ENCODE measurements around the gene FADS1. TPM values are rescaled to one million over a fixed set of nuclear protein-coding genes. Genes with fewer than 3 reads are reported as not detected.

FADS1 gene
- total and polyA plus RNA-seq, 2 of the 8 experiments (the other 6 are each of a cell fraction or from before 2014, with no cell fraction given) = 115 to 141 TPM

GRCh38 chr11:61799665-61800284, 17.0 kb downstream of the FADS1 start:
- H3K4me3 ChIP-seq (ENCODE audit: extremely low read depth in 1 of 4, insufficient read depth in 2 of 4, low read depth in 3 of 4, low read length in 4 of 4) = no peak overlapping the region
- H4K91ac ChIP-seq (replicated peaks; ENCODE audit: insufficient read length, low read length) = no peak overlapping the region
- H3K18ac ChIP-seq (ENCODE audit: extremely low read depth, low read length) = no peak overlapping the region
- no peak overlapping the region for H3K56ac ChIP-seq (replicated peaks; ENCODE audit: insufficient read length, low read depth, low read length)
- no peaks in the 10 kb centered on the region; the same call in 1 of the 2 replicates for H3K79me1 ChIP-seq (ENCODE audit: low read depth, low read length)
- no peak overlapping the region for H3K4me2 ChIP-seq (ENCODE audit: insufficient read depth in 1 of 2, low read depth in 2 of 2, low read length in 2 of 2)
- H2BK20ac ChIP-seq (ENCODE audit: low read length) = no peak overlapping the region
- H4K5ac ChIP-seq (ENCODE audit: insufficient read length, low read depth, low read length) = no peak overlapping the region
- H2BK5ac ChIP-seq (ENCODE audit: low read depth, low read length) = no peak overlapping the region
- DNase-seq (ENCODE audit: low read depth in 1 of 2, low spot score in 2 of 2) (no peak), FAIRE-seq (no peak)
- H3K4me1 ChIP-seq (replicated peaks in 1 of 4; ENCODE audit: control insufficient read depth in 3 of 4, insufficient read depth in 4 of 4, low read length in 3 of 4) = 0 out of 7 replicates have a peak, but pooled peaks cover 0 to 2% (median 0%) of the 10 kb centered on the region in 4 experiments
- no peak overlapping the region for H2BK12ac ChIP-seq (ENCODE audit: low read depth, low read length)
- H3K27ac ChIP-seq (ENCODE audit: low read depth, low read length) = no peak overlapping the region
- H2AFZ ChIP-seq (ENCODE audit: low read length) = no peak overlapping the region
- no peaks in the 10 kb centered on the region for H3K9me3 ChIP-seq (ENCODE audit: insufficient read depth in 2 of 2, low read depth in 1 of 2, low read length in 1 of 2)
- POLR2A ChIA-PET (ENCODE audit: partially characterized antibody) = interaction anchor here (1.0 to 20.9 kb wide), 8 partner anchors 7 to 81 kb away, joined by 3 to 354 read pairs (median 5); partner anchors contain the start of gene FADS1
- TF ChIP-seq E2F6 (IDR thresholded peaks at IDR 0.05) = no peak
- peak; percentile 30; a peak in 2 of 3 replicates for TF ChIP-seq POLR2A (IDR thresholded peaks at IDR 0.05; ENCODE audit: control extremely low read depth in 1 of 2, low read depth in 2 of 2, low read length in 2 of 2)
- peak; percentile 38 for TF ChIP-seq POLR2AphosphoS5 (IDR thresholded peaks at IDR 0.05; ENCODE audit: low read depth, low read length)
- H3K9ac ChIP-seq (replicated peaks in 1 of 4; ENCODE audit: extremely low read depth in 1 of 4, low read depth in 3 of 4, low read length in 3 of 4) = no peak overlapping the region; a peak in 1 of 7 replicates
- no peaks in the 10 kb centered on the region for H3K23me2 ChIP-seq (ENCODE audit: low read depth, low read length)
- no peak overlapping the region for H2BK15ac ChIP-seq (ENCODE audit: low read length)
- no peaks in the 10 kb centered on the region for H3K27me3 ChIP-seq (replicated peaks in 1 of 4; ENCODE audit: control insufficient read depth in 3 of 4, extremely low read depth in 1 of 4, insufficient read depth in 3 of 4, low read length in 3 of 4)
- H3K23ac ChIP-seq (ENCODE audit: insufficient read length) = no peak overlapping the region
- no peak overlapping the region for H3K14ac ChIP-seq (ENCODE audit: insufficient read length)
- no peak overlapping the region for H2AK5ac ChIP-seq (ENCODE audit: low read depth, low read length)
- 96% methylated on average over 2 of the region's 2 CpGs; no CpG with 5 or more reads in 1 of the 2 experiments for WGBS, 2 experiments (ENCODE audit: extremely low coverage in 1 of 2, insufficient coverage in 1 of 2, insufficient read length in 1 of 2, insufficient replicate concordance in 2 of 2, low coverage in 1 of 2, low lambda C conversion rate in 2 of 2, missing lambda C conversion rate in 1 of 2)
- CTCF ChIA-PET (ENCODE audit: partially characterized antibody) = interaction anchor here (0.6 to 10.1 kb wide), 6 partner anchors 11 to 148 kb away, joined by 3 to 118 read pairs (median 4); partner anchors contain the start of gene FADS1
- no peak overlapping the region for H4K8ac ChIP-seq (ENCODE audit: extremely low read depth, insufficient read depth, low read length)
- peaks cover 20 to 69% (median 48%) of the 10 kb centered on the region in 4 experiments for H3K36me3 ChIP-seq (ENCODE audit: control insufficient read depth in 2 of 4, insufficient read depth in 4 of 4, low read length in 3 of 4)
- peaks cover 0 to 25% of the 10 kb centered on the region in 2 experiments; a peak in 2 of 4 replicates for H3K79me2 ChIP-seq (ENCODE audit: control insufficient read depth in 1 of 2, insufficient read depth in 2 of 2, low read length in 2 of 2)
- H4K20me1 ChIP-seq (replicated peaks in 1 of 2; ENCODE audit: control insufficient read depth in 1 of 2, insufficient read depth in 2 of 2, low read length in 2 of 2) = peaks cover 6 to 8% of the 10 kb centered on the region in 2 experiments
- no peak overlapping the region for H2BK120ac ChIP-seq (replicated peaks; ENCODE audit: low read depth, low read length)
- no peak overlapping the region for H3K4ac ChIP-seq (replicated peaks; ENCODE audit: insufficient read length, low read depth, low read length)
